HFF-Myc (cell line): Measurements from ENCODE around the gene BRD1.
"Not testable (repeated sequence)": the region's sequence is repeated elsewhere in the genome, so short reads cannot be mapped to it uniquely, and the experiment has no call there.

ENCODE experiments used
- DNase-seq: peaks from one replicate; pipeline ENCODE4 v3.0.0-alpha.2; 2011; ENCODE audit warnings: low read depth; ENCODE audit errors: extremely low read depth
- H3K4me3 ChIP-seq: replicated peaks from 2 replicates; pipeline ENCODE4 v1.5.1; 2011; ENCODE audit warnings: low read depth, mild to moderate bottlenecking, control low read depth, low read length
- CTCF ChIP-seq: IDR thresholded peaks from 2 replicates; pipeline ENCODE4 v1.5.1; 2012; ENCODE audit warnings: mild to moderate bottlenecking, low read depth, low read length, control low read depth; ENCODE audit errors: missing control alignments

The BRD1 gene

GRCh38 chr22:49767355-49768062 is 60.2 kb downstream of the BRD1 start:
- peak; percentile 22 for DNase-seq
- peak; percentile 83 for TF ChIP-seq CTCF
- no peak overlapping the region for H3K4me3 ChIP-seq

GRCh38 chr22:49765951-49766350 is 61.7 kb downstream of the BRD1 start:
- TF ChIP-seq CTCF: no peak
- H3K4me3 ChIP-seq: no peak overlapping the region
- no peak for DNase-seq

- no peak for DNase-seq
- no peak overlapping the region for H3K4me3 ChIP-seq
- no peak for TF ChIP-seq CTCF
These were observed 62.4 kb downstream of the BRD1 start for GRCh38 chr22:49765091-49765771.

- no peak for TF ChIP-seq CTCF
- no peak overlapping the region for H3K4me3 ChIP-seq
- no peak for DNase-seq
These were observed 63.5 kb downstream of the BRD1 start for GRCh38 chr22:49764127-49764581.

- TF ChIP-seq CTCF: no peak
- no peak for DNase-seq
- H3K4me3 ChIP-seq: no peak overlapping the region
These were observed 64.0 kb downstream of the BRD1 start for GRCh38 chr22:49763696-49764095.

- no peak for TF ChIP-seq CTCF
- H3K4me3 ChIP-seq: no peak overlapping the region
- DNase-seq: no peak
These were observed 64.5 kb downstream of the BRD1 start for GRCh38 chr22:49763138-49763537.

GRCh38 chr22:49762571-49762970 is 65.1 kb downstream of the BRD1 start:
- not testable (repeated sequence) for DNase-seq, H3K4me3 ChIP-seq
